Measurements from ENCODE around the gene TESMIN. TPM values are rescaled to one million over a fixed set of nuclear protein-coding genes. Genes with fewer than 3 reads are reported as not detected.

The TESMIN gene
- total RNA-seq, 1 donor from 2014 or later, result 1.1 TPM

DNA sequence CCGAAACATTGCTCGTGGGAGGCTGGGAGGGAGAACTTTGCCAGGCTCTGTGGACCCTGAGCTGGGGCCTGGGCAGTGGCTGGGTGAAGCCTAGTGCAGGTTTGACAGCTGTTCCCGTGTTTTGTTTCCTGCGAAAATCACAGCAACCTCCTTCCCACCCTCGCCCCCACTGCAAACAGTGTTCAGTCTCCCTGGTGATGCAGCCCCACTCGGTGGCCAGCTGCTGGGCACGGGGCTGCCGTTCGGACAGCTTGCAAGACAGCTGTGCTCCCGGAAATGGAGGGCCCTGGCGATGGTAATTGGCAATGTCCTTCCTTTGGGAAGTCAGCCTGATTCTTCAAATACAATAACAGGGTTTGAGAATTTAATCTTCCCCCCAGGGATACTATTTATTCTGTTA is 77.3 kb downstream of the TESMIN start:
- H3K4me1 Mint-ChIP-seq (ENCODE audit: low read depth, unreplicated experiment), result peaks cover 1% of the 10 kb centered on the region
- no peak overlapping the region for H3K9ac ChIP-seq (ENCODE audit: low read length)
- peaks cover 4% of the 10 kb centered on the region for H3K9me3 ChIP-seq (ENCODE audit: insufficient read depth, low read depth, low read length)
- no peak for FAIRE-seq
- no peak overlapping the region for H3K4me3 Mint-ChIP-seq (ENCODE audit: unreplicated experiment)
- H3K27me3 ChIP-seq (ENCODE audit: insufficient read depth, low read length), result peaks cover 4% of the 10 kb centered on the region
- H3K27ac ChIP-seq (ENCODE audit: low read depth, low read length), result no peak overlapping the region
- H2AFZ ChIP-seq (ENCODE audit: low read depth, low read length), result no peak overlapping the region
- peaks cover 6% of the 10 kb centered on the region for H3K36me3 Mint-ChIP-seq (ENCODE audit: low read depth, unreplicated experiment)
- H3K27me3 Mint-ChIP-seq (ENCODE audit: low read depth, unreplicated experiment), result peaks cover 15% of the 10 kb centered on the region
- no peak overlapping the region for H3K4me2 ChIP-seq (ENCODE audit: low read length)
- peaks cover 7% of the 10 kb centered on the region for H3K9me3 Mint-ChIP-seq (ENCODE audit: unreplicated experiment)
- no peaks in the 10 kb centered on the region for H3K79me2 ChIP-seq (ENCODE audit: insufficient read depth, low read length)
- TF ChIP-seq, protein P1, sequence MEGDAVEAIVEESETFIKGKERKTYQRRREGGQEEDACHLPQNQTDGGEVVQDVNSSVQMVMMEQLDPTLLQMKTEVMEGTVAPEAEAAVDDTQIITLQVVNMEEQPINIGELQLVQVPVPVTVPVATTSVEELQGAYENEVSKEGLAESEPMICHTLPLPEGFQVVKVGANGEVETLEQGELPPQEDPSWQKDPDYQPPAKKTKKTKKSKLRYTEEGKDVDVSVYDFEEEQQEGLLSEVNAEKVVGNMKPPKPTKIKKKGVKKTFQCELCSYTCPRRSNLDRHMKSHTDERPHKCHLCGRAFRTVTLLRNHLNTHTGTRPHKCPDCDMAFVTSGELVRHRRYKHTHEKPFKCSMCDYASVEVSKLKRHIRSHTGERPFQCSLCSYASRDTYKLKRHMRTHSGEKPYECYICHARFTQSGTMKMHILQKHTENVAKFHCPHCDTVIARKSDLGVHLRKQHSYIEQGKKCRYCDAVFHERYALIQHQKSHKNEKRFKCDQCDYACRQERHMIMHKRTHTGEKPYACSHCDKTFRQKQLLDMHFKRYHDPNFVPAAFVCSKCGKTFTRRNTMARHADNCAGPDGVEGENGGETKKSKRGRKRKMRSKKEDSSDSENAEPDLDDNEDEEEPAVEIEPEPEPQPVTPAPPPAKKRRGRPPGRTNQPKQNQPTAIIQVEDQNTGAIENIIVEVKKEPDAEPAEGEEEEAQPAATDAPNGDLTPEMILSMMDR (IDR thresholded peaks at IDR 0.05; ENCODE audit: insufficient read depth, low read depth, low read length), result no peak
- TF ChIP-seq EZH2 (IDR thresholded peaks at IDR 0.05; ENCODE audit: insufficient read depth, low read length), result no peak
- no peaks in the 10 kb centered on the region for H3K4me1 ChIP-seq (ENCODE audit: insufficient read depth, low read length)
- no peak overlapping the region for H3K27ac Mint-ChIP-seq (ENCODE audit: unreplicated experiment)
- H3K36me3 ChIP-seq (ENCODE audit: insufficient read depth, low read length), result no peaks in the 10 kb centered on the region
- DNase-seq (ENCODE audit: low read depth), result no peak
- no peaks in the 10 kb centered on the region for H4K20me1 ChIP-seq (ENCODE audit: insufficient read depth, low read length)
- H3K4me3 ChIP-seq (ENCODE audit: insufficient read depth, low read depth, low read length), result no peak overlapping the region

DNA sequence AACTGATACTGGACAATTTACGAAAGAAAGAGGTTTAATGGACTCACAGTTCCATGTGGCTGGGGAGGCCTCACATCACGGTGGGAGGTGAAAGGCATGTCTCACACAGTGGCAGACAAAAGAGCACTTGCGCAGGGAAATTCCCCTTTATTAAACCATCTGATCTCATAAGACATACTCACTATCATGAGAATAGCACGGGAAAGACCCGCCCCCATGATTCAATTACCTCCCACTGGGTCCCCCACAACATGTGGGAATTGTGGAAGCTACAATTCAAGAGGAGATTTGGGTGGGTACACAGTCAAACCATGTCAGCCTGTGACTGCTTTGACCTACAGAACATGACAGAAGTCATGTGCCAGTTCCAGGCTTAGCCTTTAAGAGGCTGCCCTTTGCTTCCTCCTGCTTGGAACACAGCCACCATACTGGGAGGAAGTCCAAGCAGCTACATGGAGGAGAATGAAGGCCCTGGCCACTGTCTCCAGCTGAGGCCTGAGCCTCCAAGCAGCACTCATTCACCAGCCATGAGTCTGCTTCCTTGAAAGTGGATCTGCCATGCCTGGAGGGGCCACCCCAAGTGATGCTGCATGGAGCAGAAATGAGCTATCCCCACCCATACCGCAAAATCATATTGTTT is 77.9 kb downstream of the TESMIN start:
- Histone ChIP-seq H3K4me2 (ENCODE audit: low read length) (no peak overlapping the region), H3K27ac (ENCODE audit: low read depth, low read length) (no peak overlapping the region), H3K9ac (ENCODE audit: low read length) (no peak overlapping the region), H3K4me3 (ENCODE audit: insufficient read depth, low read depth, low read length) (no peak overlapping the region), H4K20me1 (ENCODE audit: insufficient read depth, low read length) (no peaks in the 10 kb centered on the region), H3K9me3 (ENCODE audit: insufficient read depth, low read depth, low read length) (peaks cover 4% of the 10 kb centered on the region), H3K79me2 (ENCODE audit: insufficient read depth, low read length) (no peaks in the 10 kb centered on the region), H2AFZ (ENCODE audit: low read depth, low read length) (no peak overlapping the region), H3K36me3 (ENCODE audit: insufficient read depth, low read length) (no peaks in the 10 kb centered on the region), H3K4me1 (ENCODE audit: insufficient read depth, low read length) (no peaks in the 10 kb centered on the region), H3K27me3 (ENCODE audit: insufficient read depth, low read length) (peaks cover 4% of the 10 kb centered on the region)
- DNase-seq (ENCODE audit: low read depth), result peak; percentile 22
- no peak for TF ChIP-seq EZH2 (IDR thresholded peaks at IDR 0.05; ENCODE audit: insufficient read depth, low read length)
- TF ChIP-seq, protein P1 (IDR thresholded peaks at IDR 0.05; ENCODE audit: insufficient read depth, low read depth, low read length), result no peak
- Mint-ChIP-seq H3K27me3 (ENCODE audit: low read depth, unreplicated experiment) (peaks cover 19% of the 10 kb centered on the region), H3K27ac (ENCODE audit: unreplicated experiment) (no peak overlapping the region), H3K36me3 (ENCODE audit: low read depth, unreplicated experiment) (peaks cover 6% of the 10 kb centered on the region), H3K9me3 (ENCODE audit: unreplicated experiment) (peaks cover 7% of the 10 kb centered on the region), H3K4me1 (ENCODE audit: low read depth, unreplicated experiment) (peaks cover 1% of the 10 kb centered on the region), H3K4me3 (ENCODE audit: unreplicated experiment) (no peak overlapping the region)
- FAIRE-seq, result no peak
